ENCODE results near the gene GATC. TPM values are rescaled to one million over a fixed set of nuclear protein-coding genes. Genes with fewer than 3 reads are reported as not detected.

The GATC gene
- polyA plus RNA-seq, 4 donors = 13.8 to 33.6 (median 18.2) TPM

DNA sequence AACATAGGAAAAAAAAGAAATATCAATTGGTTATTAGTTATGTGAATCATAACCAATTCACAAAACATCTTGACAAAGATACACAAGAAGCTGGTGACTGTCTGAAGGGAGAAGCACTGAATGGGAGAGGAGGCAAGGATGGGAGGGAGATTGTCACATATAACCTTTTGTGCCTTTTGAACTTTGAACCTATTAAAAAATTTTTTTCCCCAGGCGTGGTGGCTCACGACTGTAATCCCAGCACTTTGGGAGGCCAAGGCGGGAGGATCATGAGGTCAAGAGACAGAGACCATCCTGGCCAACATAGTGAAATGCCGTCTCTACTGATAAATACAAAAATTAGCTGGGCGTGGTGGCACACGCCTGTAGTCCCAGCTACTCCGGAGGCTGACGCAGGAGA, 62.3 kb downstream of the GATC start:
- no peak overlapping the region for H3K27ac ChIP-seq (ENCODE audit: low read depth in 1 of 3, low read length in 2 of 3)
- peak in 1 of 2 donors; percentile 8 for DNase-seq
- H3K4me3 ChIP-seq (ENCODE audit: low read depth in 1 of 3, low read length in 3 of 3) = no peak overlapping the region
- no peaks in the 10 kb centered on the region for H3K4me1 ChIP-seq (ENCODE audit: control insufficient read depth in 3 of 3, insufficient read depth in 2 of 3, low read depth in 1 of 3, low read length in 2 of 3)
- FAIRE-seq = no peak
- peaks cover 0 to 43% (median 11%) of the 10 kb centered on the region in 3 donors for H3K36me3 ChIP-seq (ENCODE audit: control insufficient read depth in 3 of 3, insufficient read depth in 2 of 3, low read depth in 1 of 3, low read length in 3 of 3)
- H3K27me3 ChIP-seq (ENCODE audit: control insufficient read depth in 3 of 3, insufficient read depth in 3 of 3, low read length in 3 of 3) = no peaks in the 10 kb centered on the region
- 68 to 88% (median 77%) methylated on average over 8 of the region's 8 CpGs for WGBS, 3 donors
- no peaks in the 10 kb centered on the region for H3K9me3 ChIP-seq (ENCODE audit: control insufficient read depth in 2 of 2, insufficient read depth in 1 of 2, low read depth in 1 of 2, low read length in 1 of 2)

Other genes with a start within 250 kb of the GATC start
- 1,000 to 10,000 TPM; 2,529 to 5,599 (median 3,641) TPM for gene RPLP0, start 245.3 kb upstream of the GATC start, polyA plus RNA-seq
- gene PXN, start 180.7 kb upstream of the GATC start, polyA plus RNA-seq = 100 to 1,000 TPM in 3 of 4 donors, 10 to 100 TPM in 1; 79.3 to 132 (median 115) TPM
- gene RNU4-2, start 154.5 kb upstream of the GATC start, polyA plus RNA-seq = not detected
- not detected for gene RNU4-1, start 153.2 kb upstream of the GATC start, polyA plus RNA-seq
- 1 to 10 TPM; 1.4 to 8.1 (median 2.5) TPM for gene SIRT4, start 144.1 kb upstream of the GATC start, polyA plus RNA-seq
- gene PLA2G1B, start 118.7 kb upstream of the GATC start, polyA plus RNA-seq = 10 to 100 TPM in 1 of 4 donors, 1 to 10 TPM in 2, under 1 TPM in 1; 0.53 to 19.9 (median 5.2) TPM
- gene MSI1, start 77.3 kb upstream of the GATC start, polyA plus RNA-seq = 10 to 100 TPM in 1 of 4 donors, 1 to 10 TPM in 1, under 1 TPM in 2; 0.54 to 10.8 (median 3.5) TPM
- gene COX6A1, start 8.3 kb upstream of the GATC start, polyA plus RNA-seq = 1,000 to 10,000 TPM in 3 of 4 donors, 100 to 1,000 TPM in 1; 389 to 1,784 (median 1,396) TPM
- gene TRIAP1, start 60 bp upstream of the GATC start, polyA plus RNA-seq = 10 to 100 TPM; 29.5 to 36.6 (median 34.3) TPM
- gene SRSF9, start 23.3 kb downstream of the GATC start, polyA plus RNA-seq = 100 to 1,000 TPM in 3 of 4 donors, 10 to 100 TPM in 1; 96.6 to 139 (median 123) TPM
- 100 to 1,000 TPM; 312 to 554 (median 387) TPM for gene DYNLL1, start 49.7 kb downstream of the GATC start, polyA plus RNA-seq
- gene COQ5, start 82.7 kb downstream of the GATC start, polyA plus RNA-seq = 10 to 100 TPM; 33.2 to 50.8 (median 41.4) TPM
- gene RNF10, start 87.9 kb downstream of the GATC start, polyA plus RNA-seq = 100 to 1,000 TPM in 3 of 4 donors, 10 to 100 TPM in 1; 76.8 to 261 (median 130) TPM
- 10 to 100 TPM; 20.0 to 59.9 (median 43.8) TPM for gene POP5, start 135.0 kb downstream of the GATC start, polyA plus RNA-seq
- gene CABP1, start 194.2 kb downstream of the GATC start, polyA plus RNA-seq = 1 to 10 TPM in 1 of 4 donors, under 1 TPM in 2, not detected in 1; 0.67 to 1.5 (median 0.74) TPM
- 100 to 1,000 TPM in 2 of 4 donors, 10 to 100 TPM in 1, 1 to 10 TPM in 1; 9.7 to 228 (median 95.8) TPM for gene MLEC, start 240.7 kb downstream of the GATC start, polyA plus RNA-seq